Measurements from ENCODE around the gene C1orf146.
A peak's percentile ranks its signal among the peaks of the same experiment; 100 is the strongest.

The C1orf146 gene

GRCh38 chr1:92291372-92291999 is 73.8 kb downstream of the C1orf146 start:
- Histone ChIP-seq H3K9me2 (replicated peaks; ENCODE audit: low read depth, low read length) (no peaks in the 10 kb centered on the region), H3K36me3 (ENCODE audit: insufficient read depth, low read length) (peaks cover 6% of the 10 kb centered on the region; the same call in 1 of the 2 replicates), H3K4me2 (ENCODE audit: low read depth, low read length, poor library complexity, severe bottlenecking) (no peak overlapping the region), H4K20me1 (ENCODE audit: insufficient read depth, low read length, poor library complexity, severe bottlenecking) (no peaks in the 10 kb centered on the region), H3K4me1 (ENCODE audit: insufficient read depth, low read length, poor library complexity, severe bottlenecking) (peaks cover 13% of the 10 kb centered on the region), H3K79me2 (ENCODE audit: insufficient read depth, low read length) (peaks cover 4% of the 10 kb centered on the region), H3K9ac (ENCODE audit: low read depth, low read length, poor library complexity, severe bottlenecking) (no peak overlapping the region), H3F3A (ENCODE audit: low read depth) (0 out of 2 replicates have a peak, but pooled peaks cover 3% of the 10 kb centered on the region), H3K9me3 (ENCODE audit: insufficient read depth, low read depth, low read length) (no peaks in the 10 kb centered on the region), H3K27me3 (ENCODE audit: insufficient read depth, low read length, poor library complexity, severe bottlenecking) (no peaks in the 10 kb centered on the region), H3K4me3 (ENCODE audit: low read length, poor library complexity, severe bottlenecking) (no peak overlapping the region), H2AFZ (ENCODE audit: low read length) (no peak overlapping the region)
- TF ChIP-seq EZH2phosphoT487 (IDR thresholded peaks at IDR 0.05; ENCODE audit: borderline replicate concordance): no peak
- TF ChIP-seq CTCF (conservative IDR thresholded peaks at IDR 0.05; ENCODE audit: low read length): peak; percentile 98
